ENCODE data around the gene PSORS1C1. TPM values are rescaled to one million over a fixed set of nuclear protein-coding genes. Genes with fewer than 3 reads are reported as not detected.
"Not testable (repeated sequence)": the region's sequence is repeated elsewhere in the genome, so short reads cannot be mapped to it uniquely, and the experiment has no call there.

Gene PSORS1C1
- total RNA-seq, result 0.48 TPM
- polyA plus RNA-seq, result 6.8 TPM

- 11% methylated on average over 3 of the region's 3 CpGs for WGBS
- Histone ChIP-seq H3K4me3 (ENCODE audit: low read depth, low read length) (no peak within 1 kb of the TSS), H3K36me3 (ENCODE audit: insufficient read depth) (no peaks in the 10 kb centered on the region), H3K4me1 (ENCODE audit: insufficient read depth) (no peaks in the 10 kb centered on the region), H3K27ac (ENCODE audit: low read depth) (peak within 1 kb of the TSS; percentile 74)
- DNase-seq (ENCODE audit: extremely low spot score), result no peak
These were observed at the start of gene PSORS1C1 for GRCh38 chr6:31114541-31114878. PSORS1C1 (plus strand) TSS chr6:31114800; CDS start chr6:31129633, 14,833 bp downstream.

- no peak for DNase-seq (ENCODE audit: extremely low spot score)
- no peaks in the 10 kb centered on the region for H3K36me3 ChIP-seq (ENCODE audit: insufficient read depth)
- H3K27ac ChIP-seq (ENCODE audit: low read depth), result no peak overlapping the region
- H3K4me3 ChIP-seq (ENCODE audit: low read depth, low read length), result no peak overlapping the region
- WGBS, result 74% methylated on average over 2 of the region's 2 CpGs
- H3K4me1 ChIP-seq (ENCODE audit: insufficient read depth), result no peaks in the 10 kb centered on the region
These were observed 49.0 kb upstream of the PSORS1C1 start for GRCh38 chr6:31065556-31065955.

- H3K4me1 ChIP-seq (ENCODE audit: insufficient read depth); DNase-seq (ENCODE audit: extremely low spot score); H3K36me3 ChIP-seq (ENCODE audit: insufficient read depth); H3K4me3 ChIP-seq (ENCODE audit: low read depth, low read length); H3K27ac ChIP-seq (ENCODE audit: low read depth): not testable (repeated sequence)
- WGBS, result 90% methylated on average over 26 of the region's 32 CpGs
These were observed 47.6 kb upstream of the PSORS1C1 start for GRCh38 chr6:31067028-31067427.

GRCh38 chr6:31067891-31068668 lies 46.5 kb upstream of the PSORS1C1 start:
- not testable (repeated sequence) for H3K27ac ChIP-seq (ENCODE audit: low read depth); H3K4me1 ChIP-seq (ENCODE audit: insufficient read depth)
- WGBS, result 51% methylated on average over 7 of the region's 11 CpGs

GRCh38 chr6:31068669-31069340 lies 45.8 kb upstream of the PSORS1C1 start:
- H3K36me3 ChIP-seq (ENCODE audit: insufficient read depth), result no peaks in the 10 kb centered on the region
- H3K4me1 ChIP-seq (ENCODE audit: insufficient read depth), result no peaks in the 10 kb centered on the region
- WGBS, result 51% methylated on average over 13 of the region's 13 CpGs
- H3K4me3 ChIP-seq (ENCODE audit: low read depth, low read length), result no peak overlapping the region
- DNase-seq (ENCODE audit: extremely low spot score), result no peak
- H3K27ac ChIP-seq (ENCODE audit: low read depth), result no peak overlapping the region

More at GRCh38 chr6:31067891-31068668, 46.5 kb upstream of the PSORS1C1 start:
- not testable (repeated sequence) for H3K4me3 ChIP-seq (ENCODE audit: low read depth, low read length); DNase-seq (ENCODE audit: extremely low spot score); H3K36me3 ChIP-seq (ENCODE audit: insufficient read depth)

- Histone ChIP-seq H3K4me3 (ENCODE audit: low read depth, low read length) (no peak overlapping the region), H3K36me3 (ENCODE audit: insufficient read depth) (no peaks in the 10 kb centered on the region), H3K4me1 (ENCODE audit: insufficient read depth) (no peaks in the 10 kb centered on the region), H3K27ac (ENCODE audit: low read depth) (no peak overlapping the region)
- DNase-seq (ENCODE audit: extremely low spot score), result no peak
- 46% methylated on average over 6 of the region's 6 CpGs for WGBS
These were observed 43.8 kb upstream of the PSORS1C1 start for GRCh38 chr6:31070711-31071197.

- DNase-seq (ENCODE audit: extremely low spot score), result no peak
- no peaks in the 10 kb centered on the region for H3K4me1 ChIP-seq (ENCODE audit: insufficient read depth)
- WGBS, result 87% methylated on average over 4 of the region's 4 CpGs
- no peak overlapping the region for H3K4me3 ChIP-seq (ENCODE audit: low read depth, low read length)
- H3K27ac ChIP-seq (ENCODE audit: low read depth), result no peak overlapping the region
- no peaks in the 10 kb centered on the region for H3K36me3 ChIP-seq (ENCODE audit: insufficient read depth)
These were observed 40.2 kb upstream of the PSORS1C1 start for GRCh38 chr6:31074401-31074800.

- Histone ChIP-seq H3K4me1 (ENCODE audit: insufficient read depth) (no peaks in the 10 kb centered on the region), H3K27ac (ENCODE audit: low read depth) (no peak overlapping the region), H3K36me3 (ENCODE audit: insufficient read depth) (no peaks in the 10 kb centered on the region), H3K4me3 (ENCODE audit: low read depth, low read length) (no peak overlapping the region)
- DNase-seq (ENCODE audit: extremely low spot score), result no peak
- WGBS, result 90% methylated on average over 1 of the region's 1 CpG
These were observed 39.1 kb upstream of the PSORS1C1 start for GRCh38 chr6:31075528-31075927.

- H3K4me3 ChIP-seq (ENCODE audit: low read depth, low read length), result no peak overlapping the region
- no peak overlapping the region for H3K27ac ChIP-seq (ENCODE audit: low read depth)
- WGBS, result 90% methylated on average over 4 of the region's 4 CpGs
- DNase-seq (ENCODE audit: extremely low spot score), result no peak
- H3K36me3 ChIP-seq (ENCODE audit: insufficient read depth), result no peaks in the 10 kb centered on the region
- H3K4me1 ChIP-seq (ENCODE audit: insufficient read depth), result no peaks in the 10 kb centered on the region
These were observed 38.0 kb upstream of the PSORS1C1 start for GRCh38 chr6:31076611-31077010.

GRCh38 chr6:31079656-31080261 lies 34.8 kb upstream of the PSORS1C1 start:
- 18% methylated on average over 22 of the region's 22 CpGs for WGBS
- peak; percentile 60 for DNase-seq (ENCODE audit: extremely low spot score)
- Histone ChIP-seq H3K4me3 (ENCODE audit: low read depth, low read length) (no peak overlapping the region), H3K36me3 (ENCODE audit: insufficient read depth) (no peaks in the 10 kb centered on the region), H3K4me1 (ENCODE audit: insufficient read depth) (no peaks in the 10 kb centered on the region), H3K27ac (ENCODE audit: low read depth) (no peak overlapping the region)

- no peaks in the 10 kb centered on the region for H3K4me1 ChIP-seq (ENCODE audit: insufficient read depth)
- WGBS, result 89% methylated on average over 6 of the region's 6 CpGs
- H3K27ac ChIP-seq (ENCODE audit: low read depth), result no peak overlapping the region
- H3K4me3 ChIP-seq (ENCODE audit: low read depth, low read length), result no peak overlapping the region
- no peaks in the 10 kb centered on the region for H3K36me3 ChIP-seq (ENCODE audit: insufficient read depth)
- no peak for DNase-seq (ENCODE audit: extremely low spot score)
These were observed 32.7 kb upstream of the PSORS1C1 start for GRCh38 chr6:31081872-31082271.

GRCh38 chr6:31083742-31084354 lies 30.8 kb upstream of the PSORS1C1 start:
- no peaks in the 10 kb centered on the region for H3K36me3 ChIP-seq (ENCODE audit: insufficient read depth)
- WGBS, result 45% methylated on average over 8 of the region's 8 CpGs
- H3K4me3 ChIP-seq (ENCODE audit: low read depth, low read length), result no peak overlapping the region
- H3K27ac ChIP-seq (ENCODE audit: low read depth), result no peak overlapping the region
- no peak for DNase-seq (ENCODE audit: extremely low spot score)
- no peaks in the 10 kb centered on the region for H3K4me1 ChIP-seq (ENCODE audit: insufficient read depth)

- no peak for DNase-seq (ENCODE audit: extremely low spot score)
- H3K36me3 ChIP-seq (ENCODE audit: insufficient read depth), result no peaks in the 10 kb centered on the region
- WGBS, result 15% methylated on average over 7 of the region's 7 CpGs
- H3K4me3 ChIP-seq (ENCODE audit: low read depth, low read length), result no peak overlapping the region
- H3K4me1 ChIP-seq (ENCODE audit: insufficient read depth), result no peaks in the 10 kb centered on the region
- H3K27ac ChIP-seq (ENCODE audit: low read depth), result no peak overlapping the region
These were observed 27.7 kb upstream of the PSORS1C1 start for GRCh38 chr6:31086788-31087440.

All from urinary bladder (tissue), 4 donors.